Measurements from ENCODE around the gene AHSP. TPM values are rescaled to one million over a fixed set of nuclear protein-coding genes. Genes with fewer than 3 reads are reported as not detected.

Gene AHSP
- total RNA-seq, 1 experiment from 2014 or later: not detected

Other genes starting within 250 kb of the AHSP start
- not detected in 2 replicates for gene ITGAX, start 172.7 kb upstream of the AHSP start, total RNA-seq (2014; rRNA removed; shearing (Covaris generic))
- gene ITGAD, start 134.6 kb upstream of the AHSP start, total RNA-seq (2014; rRNA removed; shearing (Covaris generic)): not detected in 2 replicates
- gene COX6A2, start 99.5 kb upstream of the AHSP start, total RNA-seq (2014; rRNA removed; shearing (Covaris generic)): not detected in 2 replicates
- gene ZNF843, start 85.1 kb upstream of the AHSP start, total RNA-seq (2014; rRNA removed; shearing (Covaris generic)): 0.05 and 0.14 TPM in 2 replicates
- gene ARMC5, start 68.4 kb upstream of the AHSP start, total RNA-seq (2014; rRNA removed; shearing (Covaris generic)): 8.2 and 12.2 TPM in 2 replicates
- 8.0 and 8.6 TPM in 2 replicates for gene TGFB1I1, start 55.7 kb upstream of the AHSP start, total RNA-seq (2014; rRNA removed; shearing (Covaris generic))
- not detected in 2 replicates for gene SLC5A2, start 44.8 kb upstream of the AHSP start, total RNA-seq (2014; rRNA removed; shearing (Covaris generic))
- gene RUSF1, start 19.5 kb upstream of the AHSP start, total RNA-seq (2014; rRNA removed; shearing (Covaris generic)): 62.6 and 65.3 TPM in 2 replicates